GM12878 (cell line): ENCODE data around the gene AP5Z1. TPM values are rescaled to one million over a fixed set of nuclear protein-coding genes. Genes with fewer than 3 reads are reported as not detected.

Experiments
- ASH2L ChIP-seq: fragments of 300-600, 200-600 bp; sonication (generic); IDR thresholded peaks from 2 replicates; pipeline ENCODE4 v1.6.1; 2017; ENCODE audit warnings: low read depth, mild to moderate bottlenecking, borderline replicate concordance
- BHLHE40 ChIP-seq, 2 experiments: fragments of 450-650 bp in 1 of 2; IDR thresholded peaks; 2 replicates each; pipeline ENCODE4 v1.6.1; 2011 to 2017; ENCODE audit warnings: low read depth in 2 of 2, borderline replicate concordance in 1 of 2, improper control_type of control experiment in 1 of 2, low read length in 1 of 2, mild to moderate bottlenecking in 1 of 2
- BRCA1 ChIP-seq: IDR thresholded peaks from 2 replicates; pipeline ENCODE4 v1.6.1; 2011; ENCODE audit warnings: low read depth, low read length, improper control_type of control experiment
- CBFB ChIP-seq: IDR thresholded peaks from 2 replicates; pipeline ENCODE4 v1.6.1; 2016; ENCODE audit warnings: antibody characterized with exemption, low read depth
- CEBPB ChIP-seq, 2 experiments: fragments of 150-350 bp in 1 of 2; IDR thresholded peaks; 2 replicates each; pipeline ENCODE4 v1.6.1; 2012 to 2014; ENCODE audit warnings: low read depth in 2 of 2, low read length in 2 of 2, borderline replicate concordance in 1 of 2, inconsistent platforms in 1 of 2
- CREM ChIP-seq: IDR thresholded peaks from 2 replicates; pipeline ENCODE4 v1.6.1; 2014; ENCODE audit warnings: antibody characterized with exemption, low read depth
- GATAD2B ChIP-seq: fragments of 450-650 bp; conservative IDR thresholded peaks from 2 replicates; pipeline ENCODE4 v1.6.1; 2017; ENCODE audit warnings: low read depth, mild to moderate bottlenecking, moderate library complexity
- IRF5 ChIP-seq: fragments of 450-650 bp; IDR thresholded peaks from 2 replicates; pipeline ENCODE4 v1.6.1; 2017; ENCODE audit warnings: borderline replicate concordance
- NFYB ChIP-seq: IDR thresholded peaks from 2 replicates; pipeline ENCODE4 v1.6.1; 2011; ENCODE audit warnings: low read depth, mild to moderate bottlenecking, low read length, improper control_type of control experiment, moderate library complexity; ENCODE audit not compliant: insufficient read depth
- POLR2AphosphoS2 ChIP-seq: IDR thresholded peaks from 2 replicates; pipeline ENCODE4 v1.6.1; 2011; ENCODE audit warnings: low read depth, mild to moderate bottlenecking, low read length, improper control_type of control experiment, moderate library complexity
- RAD21 ChIP-seq: IDR thresholded peaks from 2 replicates; pipeline ENCODE4 v1.6.1; 2011; ENCODE audit warnings: mild to moderate bottlenecking, low read depth, low read length, moderate library complexity; ENCODE audit not compliant: insufficient read depth
- RELA ChIP-seq: fragments of 450-650 bp; IDR thresholded peaks from 2 replicates; pipeline ENCODE4 v1.8.0; 2014; ENCODE audit warnings: borderline replicate concordance; ENCODE audit not compliant: partially characterized antibody
- SMAD5 ChIP-seq: IDR thresholded peaks from 2 replicates; pipeline ENCODE4 v1.6.1; 2016; ENCODE audit warnings: antibody characterized with exemption, low read depth
- SRF ChIP-seq, 2 experiments: IDR thresholded peaks; 2 replicates each; pipeline ENCODE4 v1.6.1; 2011; ENCODE audit warnings: low read depth in 2 of 2, low read length in 2 of 2, mild to moderate bottlenecking in 1 of 2, moderate library complexity in 1 of 2
- USF1 ChIP-seq: IDR thresholded peaks from 2 replicates; pipeline ENCODE4 v1.6.1; 2011; ENCODE audit warnings: borderline replicate concordance, low read depth, mild to moderate bottlenecking, moderate library complexity, mixed read lengths, low read length; ENCODE audit not compliant: insufficient read depth; ENCODE audit errors: extremely low read length
- polyA plus RNA-seq, 11 experiments: library from polyadenylated mRNA; depleted of rRNA in 4 of 11; unstranded in 6 of 11; stranded (reverse) in 5 of 11; fragments of >200 nt; fragmentation: Nextera tagmentation in 4 of 11; fragmentation: Illumina TruSeq in 1 of 11; extraction: Ambion mirVana in 4 of 11; extraction: Trizol in 1 of 11; gene quantifications; 1 replicate in 1 of 11; 2 replicates in 10 of 11; pipeline versions ENCODE4 v1.2.1 to v1.2.3, GENCODE V29; 2011 to 2016; ENCODE audit warnings: inconsistent platforms in 2 of 11, missing spikeins in 2 of 11, low read depth in 1 of 11
- total RNA-seq, 4 experiments: library from RNA; depleted of rRNA in 3 of 4; stranded (reverse); fragments of >200 nt in 3 of 4; fragmentation: Illumina TruSeq in 1 of 4; extraction: Trizol in 1 of 4; gene quantifications; 2 replicates each; pipeline versions ENCODE4 v1.2.1 to v1.2.3, GENCODE V29; 2013 to 2021
- TF ChIP-seq, protein P1 (sequence below): fragments of 450-650 bp; IDR thresholded peaks from 2 replicates; pipeline ENCODE4 v1.6.1; 2018; ENCODE audit warnings: mild to moderate bottlenecking, low read depth, moderate library complexity; ENCODE audit not compliant: partially characterized antibody
- TF ChIP-seq, protein P2 (sequence below): IDR thresholded peaks from 2 replicates; pipeline ENCODE4 v1.6.1; 2011; ENCODE audit warnings: mild to moderate bottlenecking, low read depth, low read length, moderate library complexity; ENCODE audit not compliant: insufficient replicate concordance
- TF ChIP-seq, protein P3 (sequence below): IDR thresholded peaks from 2 replicates; pipeline ENCODE4 v1.6.1; 2012; ENCODE audit warnings: mild to moderate bottlenecking, low read depth, low read length

AP5Z1 gene
- total and polyA plus RNA-seq, 10 of the 15 experiments (the other 5 are each of a cell fraction or from before 2014, with no cell fraction given) = 0.37 to 43.4 (median 19.4) TPM

DNA sequence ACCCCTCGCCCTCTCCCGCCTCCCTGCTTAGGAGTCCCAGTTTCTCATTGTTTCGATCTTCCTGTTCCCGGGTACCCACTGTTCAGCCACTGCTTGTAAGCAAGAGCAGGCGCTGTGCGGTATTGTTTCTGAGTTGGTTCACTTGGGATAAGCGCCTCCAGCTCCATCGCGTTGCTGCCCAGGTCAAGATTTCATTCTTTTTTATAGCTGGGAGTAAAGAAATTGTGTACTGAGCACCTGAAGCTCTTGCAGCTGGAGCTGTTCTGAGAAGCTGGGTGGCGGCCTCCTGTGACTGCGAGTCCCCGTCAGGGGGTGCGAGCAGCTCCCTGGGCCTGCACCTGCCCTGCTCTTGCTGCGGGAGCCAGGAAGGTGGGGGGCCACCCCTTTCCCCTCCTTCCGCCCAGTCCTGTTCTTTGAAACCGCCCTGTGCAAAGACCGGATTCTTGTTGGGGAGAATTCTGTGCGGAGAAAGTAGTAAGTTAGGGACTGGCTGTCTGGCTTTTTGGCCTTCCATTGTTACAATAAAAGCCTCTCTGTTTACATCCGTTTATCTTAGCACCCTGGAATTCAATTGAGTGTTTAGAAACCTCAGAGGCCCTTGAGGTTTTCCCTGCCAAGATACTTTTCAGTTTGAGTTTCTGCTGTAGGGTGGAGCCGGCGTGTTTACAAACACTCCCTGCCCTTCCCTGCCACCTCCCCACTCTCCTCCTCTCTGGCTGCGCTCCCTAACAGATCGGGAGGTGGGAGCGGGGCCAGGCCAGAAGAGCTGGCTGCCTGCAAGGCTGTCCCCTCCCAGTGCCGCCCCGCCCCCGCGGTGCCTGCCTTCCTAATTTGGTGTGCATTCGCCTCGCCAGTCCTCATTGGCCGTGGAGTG lies 30.8 kb upstream of the AP5Z1 start (continued):
- TF ChIP-seq BHLHE40 (IDR thresholded peaks at IDR 0.05; ENCODE audit: borderline replicate concordance in 1 of 2, low read depth in 2 of 2, low read length in 1 of 2) (no peak), BRCA1 (no peak), GATAD2B (peak; percentile 45; the same call in 1 of the 2 replicates), CEBPB (IDR thresholded peaks at IDR 0.05; ENCODE audit: borderline replicate concordance in 1 of 2, low read depth in 2 of 2, low read length in 2 of 2) (no peak), CBFB (no peak), NFYB (no peak), ASH2L (no peak), RAD21 (no peak), SRF (IDR thresholded peaks at IDR 0.05; ENCODE audit: low read depth in 2 of 2, low read length in 2 of 2) (peak; percentile 89 to 96), RELA (no peak), POLR2AphosphoS2 (no peak), IRF5 (no peak), USF1 (no peak), CREM (no peak), SMAD5 (no peak)
- TF ChIP-seq, protein P1, sequence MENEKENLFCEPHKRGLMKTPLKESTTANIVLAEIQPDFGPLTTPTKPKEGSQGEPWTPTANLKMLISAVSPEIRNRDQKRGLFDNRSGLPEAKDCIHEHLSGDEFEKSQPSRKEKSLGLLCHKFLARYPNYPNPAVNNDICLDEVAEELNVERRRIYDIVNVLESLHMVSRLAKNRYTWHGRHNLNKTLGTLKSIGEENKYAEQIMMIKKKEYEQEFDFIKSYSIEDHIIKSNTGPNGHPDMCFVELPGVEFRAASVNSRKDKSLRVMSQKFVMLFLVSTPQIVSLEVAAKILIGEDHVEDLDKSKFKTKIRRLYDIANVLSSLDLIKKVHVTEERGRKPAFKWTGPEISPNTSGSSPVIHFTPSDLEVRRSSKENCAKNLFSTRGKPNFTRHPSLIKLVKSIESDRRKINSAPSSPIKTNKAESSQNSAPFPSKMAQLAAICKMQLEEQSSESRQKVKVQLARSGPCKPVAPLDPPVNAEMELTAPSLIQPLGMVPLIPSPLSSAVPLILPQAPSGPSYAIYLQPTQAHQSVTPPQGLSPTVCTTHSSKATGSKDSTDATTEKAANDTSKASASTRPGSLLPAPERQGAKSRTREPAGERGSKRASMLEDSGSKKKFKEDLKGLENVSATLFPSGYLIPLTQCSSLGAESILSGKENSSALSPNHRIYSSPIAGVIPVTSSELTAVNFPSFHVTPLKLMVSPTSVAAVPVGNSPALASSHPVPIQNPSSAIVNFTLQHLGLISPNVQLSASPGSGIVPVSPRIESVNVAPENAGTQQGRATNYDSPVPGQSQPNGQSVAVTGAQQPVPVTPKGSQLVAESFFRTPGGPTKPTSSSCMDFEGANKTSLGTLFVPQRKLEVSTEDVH = no peak
- TF ChIP-seq, protein P2, sequence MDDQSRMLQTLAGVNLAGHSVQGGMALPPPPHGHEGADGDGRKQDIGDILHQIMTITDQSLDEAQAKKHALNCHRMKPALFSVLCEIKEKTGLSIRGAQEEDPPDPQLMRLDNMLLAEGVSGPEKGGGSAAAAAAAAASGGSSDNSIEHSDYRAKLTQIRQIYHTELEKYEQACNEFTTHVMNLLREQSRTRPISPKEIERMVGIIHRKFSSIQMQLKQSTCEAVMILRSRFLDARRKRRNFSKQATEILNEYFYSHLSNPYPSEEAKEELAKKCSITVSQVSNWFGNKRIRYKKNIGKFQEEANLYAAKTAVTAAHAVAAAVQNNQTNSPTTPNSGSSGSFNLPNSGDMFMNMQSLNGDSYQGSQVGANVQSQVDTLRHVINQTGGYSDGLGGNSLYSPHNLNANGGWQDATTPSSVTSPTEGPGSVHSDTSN = no peak
- TF ChIP-seq, protein P3, sequence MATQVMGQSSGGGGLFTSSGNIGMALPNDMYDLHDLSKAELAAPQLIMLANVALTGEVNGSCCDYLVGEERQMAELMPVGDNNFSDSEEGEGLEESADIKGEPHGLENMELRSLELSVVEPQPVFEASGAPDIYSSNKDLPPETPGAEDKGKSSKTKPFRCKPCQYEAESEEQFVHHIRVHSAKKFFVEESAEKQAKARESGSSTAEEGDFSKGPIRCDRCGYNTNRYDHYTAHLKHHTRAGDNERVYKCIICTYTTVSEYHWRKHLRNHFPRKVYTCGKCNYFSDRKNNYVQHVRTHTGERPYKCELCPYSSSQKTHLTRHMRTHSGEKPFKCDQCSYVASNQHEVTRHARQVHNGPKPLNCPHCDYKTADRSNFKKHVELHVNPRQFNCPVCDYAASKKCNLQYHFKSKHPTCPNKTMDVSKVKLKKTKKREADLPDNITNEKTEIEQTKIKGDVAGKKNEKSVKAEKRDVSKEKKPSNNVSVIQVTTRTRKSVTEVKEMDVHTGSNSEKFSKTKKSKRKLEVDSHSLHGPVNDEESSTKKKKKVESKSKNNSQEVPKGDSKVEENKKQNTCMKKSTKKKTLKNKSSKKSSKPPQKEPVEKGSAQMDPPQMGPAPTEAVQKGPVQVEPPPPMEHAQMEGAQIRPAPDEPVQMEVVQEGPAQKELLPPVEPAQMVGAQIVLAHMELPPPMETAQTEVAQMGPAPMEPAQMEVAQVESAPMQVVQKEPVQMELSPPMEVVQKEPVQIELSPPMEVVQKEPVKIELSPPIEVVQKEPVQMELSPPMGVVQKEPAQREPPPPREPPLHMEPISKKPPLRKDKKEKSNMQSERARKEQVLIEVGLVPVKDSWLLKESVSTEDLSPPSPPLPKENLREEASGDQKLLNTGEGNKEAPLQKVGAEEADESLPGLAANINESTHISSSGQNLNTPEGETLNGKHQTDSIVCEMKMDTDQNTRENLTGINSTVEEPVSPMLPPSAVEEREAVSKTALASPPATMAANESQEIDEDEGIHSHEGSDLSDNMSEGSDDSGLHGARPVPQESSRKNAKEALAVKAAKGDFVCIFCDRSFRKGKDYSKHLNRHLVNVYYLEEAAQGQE = no peak
